Psoas muscle (tissue), 8 donors: ENCODE data around the gene MRPL43. TPM values are rescaled to one million over a fixed set of nuclear protein-coding genes. Genes with fewer than 3 reads are reported as not detected.

Experiments
- ATAC-seq, 4 donors: fragments of 200-7000 bp; cut with Tn5 transposase; one replicate each; pipeline ENCODE4 v1.9.1; 2020; ENCODE audit warnings: moderate library complexity in 3 of 4, mild to moderate bottlenecking in 2 of 4
- DNase-seq, 2 donors: peaks; one replicate each; pipeline ENCODE4 v3.0.0-alpha.2; 2020
- H3K27ac ChIP-seq: fragments of 200-600 bp; one replicate; pipeline ENCODE4 v1.8.0; 2022
- H3K27me3 ChIP-seq, 3 donors: fragments of 200-600 bp in 1 of 3; one replicate each; pipeline versions ENCODE4 v1.6.1 to v1.8.0; 2013 to 2022; ENCODE audit warnings: low read length in 2 of 3, mild to moderate bottlenecking in 2 of 3, moderate library complexity in 1 of 3; ENCODE audit not compliant: insufficient read depth in 3 of 3
- H3K36me3 ChIP-seq, 2 donors: fragments of 200-600 bp in 1 of 2; one replicate each; pipeline versions ENCODE4 v1.6.1 to v1.8.0; 2013 to 2022; ENCODE audit warnings: low read depth in 1 of 2, mild to moderate bottlenecking in 1 of 2, moderate library complexity in 1 of 2; ENCODE audit not compliant: insufficient read depth in 1 of 2
- H3K4me1 ChIP-seq: fragments of 200-600 bp; one replicate; pipeline ENCODE4 v1.8.0; 2022
- H3K4me3 ChIP-seq: fragments of 200-600 bp; one replicate; pipeline ENCODE4 v1.8.0; 2022; ENCODE audit warnings: mild to moderate bottlenecking
- H3K9me3 ChIP-seq: fragments of 200-600 bp; one replicate; pipeline ENCODE4 v1.8.0; 2022
- WGBS, 3 donors: extraction: QIAGEN DNeasy Blood & Tissue Kit; methylation state at CpG; one replicate each; pipeline versions ENCODE4 v1.1.6 to v1.1.7; 2013; 5-methylcytosine and 5-hydroxymethylcytosine counted together
- intact Hi-C, 2 donors: fragments of 100-400 bp; cut with DNase I; formaldehyde crosslinking; loops; one replicate each; pipeline versions ENCODE4 v1.11.0 to v1.14.2; 2022
- polyA plus RNA-seq, 3 donors: library from polyadenylated mRNA; stranded (reverse); fragments of 200-250 nt; gene quantifications; one replicate each; pipeline ENCODE4 v1.2.3, GENCODE V29; 2013
- total RNA-seq, 4 donors: library from RNA; stranded (reverse); fragmentation: NEBNext Ultra II Directional in 2 of 4; extraction: Animal tissue kit (Norgen Biotek cat#: 25700) in 2 of 4; gene quantifications; one replicate each; pipeline versions ENCODE4 v1.2.1 to v1.2.4, GENCODE V29; 2021 to 2023
- TF ChIP-seq, protein P1 (sequence below): fragments of 200-600 bp; IDR thresholded peaks from one replicate; pipeline ENCODE4 v1.8.0; 2022; ENCODE audit warnings: antibody characterized with exemption
- donor health status: healthy with polysubstance abuse.
- donor health status: DM: no; HTN: no; CAD: no; lungs with moderate emphysema.
- donor health status: Bipolar disorder and iron deficiency.
- donor health status: healthy.
- donor health status: DM: yes; HTN: yes; CAD: no.
- donor health status: DM: no; HTN: no; CAD: no.
- donor health status: DM: no; HTN: no; CAD: no.
- donor health status: DM: yes; HTN: yes; CAD: no.

Gene MRPL43
- total and polyA plus RNA-seq, 7 donors, result 56.6 to 159 (median 90.1) TPM

DNA sequence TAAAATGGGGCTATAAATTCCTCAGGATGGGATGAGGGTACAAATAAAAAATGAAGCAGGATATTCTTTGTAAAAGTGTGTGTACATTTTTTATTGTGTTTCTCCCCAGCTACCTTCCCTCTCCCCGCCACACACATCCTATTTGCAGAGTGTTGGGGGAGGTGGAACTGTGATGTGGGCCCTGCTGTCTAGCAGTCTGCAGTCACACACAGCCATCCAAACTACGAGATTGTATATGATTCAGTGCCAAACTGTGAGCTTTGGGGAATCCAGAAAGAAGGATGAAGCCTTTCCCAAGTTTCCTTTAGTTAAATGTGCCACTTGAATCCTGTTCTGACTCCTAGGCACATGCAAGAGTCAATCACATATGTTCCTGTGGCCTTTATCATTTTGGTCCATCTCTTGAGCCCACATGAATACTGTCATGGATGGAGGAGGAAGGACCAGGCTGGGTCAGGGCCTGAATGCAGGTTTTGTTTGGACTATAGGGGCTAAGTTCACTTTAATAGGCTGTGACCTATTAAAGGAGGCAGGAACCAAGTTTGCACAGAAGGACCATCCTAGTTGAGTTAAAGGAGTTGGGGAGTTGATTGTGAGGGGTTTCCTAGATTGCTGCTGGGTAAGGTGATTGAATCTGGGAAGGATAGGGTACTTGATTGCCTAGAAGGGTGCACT lies 19.1 kb downstream of the MRPL43 start:
- peaks cover 3 to 33% of the 10 kb centered on the region in 2 donors for H3K36me3 ChIP-seq
- intact Hi-C loops, result loop anchor here (2.0 to 10.0 kb wide), 2 partner anchors 47 kb away; no protein-coding TSS in a partner anchor
- H3K4me3 ChIP-seq, result no peak overlapping the region
- TF ChIP-seq, protein P1, sequence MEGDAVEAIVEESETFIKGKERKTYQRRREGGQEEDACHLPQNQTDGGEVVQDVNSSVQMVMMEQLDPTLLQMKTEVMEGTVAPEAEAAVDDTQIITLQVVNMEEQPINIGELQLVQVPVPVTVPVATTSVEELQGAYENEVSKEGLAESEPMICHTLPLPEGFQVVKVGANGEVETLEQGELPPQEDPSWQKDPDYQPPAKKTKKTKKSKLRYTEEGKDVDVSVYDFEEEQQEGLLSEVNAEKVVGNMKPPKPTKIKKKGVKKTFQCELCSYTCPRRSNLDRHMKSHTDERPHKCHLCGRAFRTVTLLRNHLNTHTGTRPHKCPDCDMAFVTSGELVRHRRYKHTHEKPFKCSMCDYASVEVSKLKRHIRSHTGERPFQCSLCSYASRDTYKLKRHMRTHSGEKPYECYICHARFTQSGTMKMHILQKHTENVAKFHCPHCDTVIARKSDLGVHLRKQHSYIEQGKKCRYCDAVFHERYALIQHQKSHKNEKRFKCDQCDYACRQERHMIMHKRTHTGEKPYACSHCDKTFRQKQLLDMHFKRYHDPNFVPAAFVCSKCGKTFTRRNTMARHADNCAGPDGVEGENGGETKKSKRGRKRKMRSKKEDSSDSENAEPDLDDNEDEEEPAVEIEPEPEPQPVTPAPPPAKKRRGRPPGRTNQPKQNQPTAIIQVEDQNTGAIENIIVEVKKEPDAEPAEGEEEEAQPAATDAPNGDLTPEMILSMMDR, result no peak
- 74 to 87% (median 83%) methylated on average over 2 of the region's 2 CpGs for WGBS, 3 donors
- no peaks in the 10 kb centered on the region for H3K27me3 ChIP-seq
- ATAC-seq (no peak), DNase-seq (no peak)
- H3K9me3 ChIP-seq, result no peaks in the 10 kb centered on the region
- H3K4me1 ChIP-seq, result peaks cover 6% of the 10 kb centered on the region
- no peak overlapping the region for H3K27ac ChIP-seq

DNA sequence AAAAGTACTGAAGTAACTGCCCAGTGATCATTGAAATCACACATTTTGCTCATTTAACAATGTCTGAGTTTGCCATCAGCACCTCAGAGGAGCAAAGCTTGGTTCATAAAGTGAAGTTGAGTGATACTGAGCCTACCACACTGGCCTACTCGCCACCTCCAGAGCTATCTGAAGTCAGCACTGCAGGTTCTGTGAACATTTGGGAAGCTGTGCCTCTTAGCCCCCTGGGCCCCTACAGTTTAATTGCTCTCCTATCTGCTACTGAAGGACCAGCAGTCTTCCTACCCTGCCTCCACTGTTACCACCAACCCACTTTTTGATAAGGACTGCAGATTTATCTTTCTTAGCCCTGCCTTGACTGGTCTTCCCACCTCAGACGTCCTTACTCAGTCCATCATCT lies 20.0 kb downstream of the MRPL43 start:
- intact Hi-C loops, result loop anchor here in 1 of 2 donors (10.0 kb wide), 1 partner anchor 47 kb away; no protein-coding TSS in a partner anchor
- Histone ChIP-seq H3K36me3 (peaks cover 8 to 42% of the 10 kb centered on the region in 2 donors), H3K27me3 (no peaks in the 10 kb centered on the region), H3K9me3 (no peaks in the 10 kb centered on the region), H3K4me3 (no peak overlapping the region), H3K4me1 (peaks cover 6% of the 10 kb centered on the region), H3K27ac (no peak overlapping the region)
- DNase-seq (no peak), ATAC-seq (no peak)
- TF ChIP-seq, protein P1, result no peak
- WGBS, 3 donors, result 65 to 84% (median 83%) methylated on average over 2 of the region's 2 CpGs

DNA sequence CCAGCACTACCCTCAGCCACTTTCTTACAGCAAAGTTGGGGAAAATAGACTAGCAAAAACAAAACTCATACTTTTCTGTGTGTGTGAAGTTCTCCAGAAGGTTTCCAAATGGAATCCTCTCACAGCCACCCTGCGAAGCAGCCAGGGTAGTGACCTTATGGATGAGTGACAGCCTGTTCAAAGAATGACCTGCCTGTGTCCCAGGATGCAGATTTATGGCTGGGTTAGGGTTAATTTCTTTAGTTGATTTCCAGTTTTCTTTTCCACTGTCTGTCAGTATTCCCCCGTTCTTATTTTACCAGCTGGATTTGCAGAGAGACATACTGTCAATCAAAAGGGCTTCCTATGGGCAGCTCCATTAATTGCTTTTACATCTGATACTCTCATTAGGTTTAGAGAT lies 20.4 kb downstream of the MRPL43 start:
- Histone ChIP-seq H3K4me1 (peaks cover 6% of the 10 kb centered on the region), H3K4me3 (no peak overlapping the region), H3K36me3 (peaks cover 8 to 46% of the 10 kb centered on the region in 2 donors), H3K27ac (no peak overlapping the region), H3K27me3 (no peaks in the 10 kb centered on the region), H3K9me3 (no peaks in the 10 kb centered on the region)
- no peak for DNase-seq
- no peak for ATAC-seq
- intact Hi-C loops, result loop anchor here in 1 of 2 donors (10.0 kb wide), 1 partner anchor 48 kb away; no protein-coding TSS in a partner anchor
- TF ChIP-seq, protein P1, result no peak
- 51 to 64% (median 53%) methylated on average over 2 of the region's 2 CpGs for WGBS, 3 donors

DNA sequence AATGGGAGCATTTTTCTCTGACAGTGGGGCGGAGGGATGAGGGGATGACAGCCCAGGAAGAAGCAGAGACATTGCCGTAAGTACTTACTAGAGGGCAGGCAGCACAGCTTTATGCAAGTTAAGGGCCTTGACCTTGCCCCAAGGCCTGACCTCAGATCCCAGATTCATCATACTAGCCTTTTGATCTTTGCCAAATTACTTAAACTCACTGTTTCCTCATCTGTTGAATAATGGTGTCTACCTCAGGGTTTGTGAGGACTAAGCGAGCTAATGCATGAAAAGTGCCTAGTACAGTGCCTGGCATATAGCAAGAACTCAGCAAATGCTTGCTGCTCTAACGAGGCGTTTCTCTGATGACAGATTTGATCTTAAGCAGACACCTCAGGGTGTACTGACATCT lies 21.5 kb downstream of the MRPL43 start:
- Histone ChIP-seq H3K36me3 (peaks cover 8 to 50% of the 10 kb centered on the region in 2 donors), H3K9me3 (no peaks in the 10 kb centered on the region), H3K27ac (no peak overlapping the region), H3K27me3 (no peaks in the 10 kb centered on the region), H3K4me3 (no peak overlapping the region), H3K4me1 (peaks cover 6% of the 10 kb centered on the region)
- intact Hi-C loops, result loop anchor here in 1 of 2 donors (10.0 kb wide), 1 partner anchor 49 kb away; no protein-coding TSS in a partner anchor
- 64 to 73% (median 69%) methylated on average over 5 of the region's 5 CpGs for WGBS, 3 donors
- ATAC-seq (no peak), DNase-seq (no peak)
- TF ChIP-seq, protein P1, result no peak
